H9 (cell line): ENCODE results near the gene IFRD2. TPM values are rescaled to one million over a fixed set of nuclear protein-coding genes. Genes with fewer than 3 reads are reported as not detected.

Source experiments
- DNase-seq: peaks from one replicate; pipeline ENCODE4 v3.0.0-alpha.2; 2017
- H2AFZ ChIP-seq: one replicate; pipeline ENCODE4 v1.6.1; 2013; ENCODE audit warnings: mild to moderate bottlenecking, low read length, control low read depth, moderate library complexity
- H2AK5ac ChIP-seq: 2 replicates; pipeline ENCODE4 v1.6.1; 2013; ENCODE audit warnings: low read length, control low read depth, mixed read lengths; ENCODE audit not compliant: insufficient read length
- H2BK120ac ChIP-seq: one replicate; pipeline ENCODE4 v1.6.1; 2013; ENCODE audit warnings: low read depth, mild to moderate bottlenecking, low read length, control low read depth, inconsistent platforms; ENCODE audit not compliant: poor library complexity, severe bottlenecking
- H2BK12ac ChIP-seq: 2 replicates; pipeline ENCODE4 v1.6.1; 2013; ENCODE audit warnings: low read length, control low read depth, mixed read lengths, low read depth; ENCODE audit not compliant: insufficient read length
- H2BK15ac ChIP-seq: 2 replicates; pipeline ENCODE4 v1.6.1; 2013; ENCODE audit warnings: low read depth, low read length, control low read depth
- H2BK20ac ChIP-seq: one replicate; pipeline ENCODE4 v1.6.1; 2013; ENCODE audit warnings: low read depth, mild to moderate bottlenecking, low read length, control low read depth, inconsistent platforms; ENCODE audit not compliant: poor library complexity, severe bottlenecking
- H2BK5ac ChIP-seq: 2 replicates; pipeline ENCODE4 v1.6.1; 2013; ENCODE audit warnings: low read length, control low read depth, mixed read lengths; ENCODE audit not compliant: insufficient read length
- H3K14ac ChIP-seq: 2 replicates; pipeline ENCODE4 v1.6.1; 2013; ENCODE audit warnings: low read length, control low read depth; ENCODE audit not compliant: insufficient read depth
- H3K18ac ChIP-seq: 2 replicates; pipeline ENCODE4 v1.6.1; 2013; ENCODE audit warnings: low read depth, mild to moderate bottlenecking, mixed read lengths, low read length, control low read depth; ENCODE audit not compliant: insufficient read length
- H3K23ac ChIP-seq: 2 replicates; pipeline ENCODE4 v1.6.1; 2013; ENCODE audit warnings: low read length, control low read depth, mixed read lengths, low read depth; ENCODE audit not compliant: insufficient read length
- H3K23me2 ChIP-seq: 2 replicates; pipeline ENCODE4 v1.6.1; 2013; ENCODE audit warnings: low read depth, mild to moderate bottlenecking, mixed read lengths, low read length, control low read depth; ENCODE audit not compliant: insufficient read length, poor library complexity, severe bottlenecking
- H3K27ac ChIP-seq: 2 replicates; pipeline ENCODE4 v1.5.1; 2013; ENCODE audit warnings: low read length, control low read depth, mixed read lengths, low read depth; ENCODE audit not compliant: insufficient read length
- H3K27me3 ChIP-seq: 2 replicates; pipeline ENCODE4 v1.6.1; 2013; ENCODE audit warnings: low read length, control low read depth, inconsistent platforms; ENCODE audit not compliant: insufficient read depth
- H3K4ac ChIP-seq: 2 replicates; pipeline ENCODE4 v1.6.1; 2013; ENCODE audit warnings: low read depth, mild to moderate bottlenecking, control low read depth, inconsistent platforms, low read length, moderate library complexity
- H3K4me1 ChIP-seq: 2 replicates; pipeline ENCODE4 v1.6.1; 2013; ENCODE audit warnings: low read length, control low read depth, inconsistent platforms; ENCODE audit not compliant: insufficient read depth
- H3K4me2 ChIP-seq: 2 replicates; pipeline ENCODE4 v1.6.1; 2013; ENCODE audit warnings: low read length, control low read depth, mixed read lengths; ENCODE audit not compliant: insufficient read length, insufficient read depth
- H3K56ac ChIP-seq: 2 replicates; pipeline ENCODE4 v1.6.1; 2013; ENCODE audit warnings: low read depth, mild to moderate bottlenecking, mixed read lengths, low read length, control low read depth; ENCODE audit not compliant: insufficient read length
- H3K79me1 ChIP-seq: 2 replicates; pipeline ENCODE4 v1.6.1; 2013; ENCODE audit warnings: low read depth, mild to moderate bottlenecking, moderate library complexity, low read length, control low read depth, inconsistent platforms; ENCODE audit not compliant: insufficient read depth, poor library complexity, severe bottlenecking
- H3K79me2 ChIP-seq: 2 replicates; pipeline ENCODE4 v1.6.1; 2013; ENCODE audit warnings: low read length, control low read depth, inconsistent platforms; ENCODE audit not compliant: insufficient read depth
- H3K9ac ChIP-seq: 2 replicates; pipeline ENCODE4 v1.6.1; 2013; ENCODE audit warnings: low read length, control low read depth, mixed read lengths; ENCODE audit not compliant: insufficient read length; ENCODE audit errors: extremely low read depth
- H3K9me3 ChIP-seq: one replicate; pipeline ENCODE4 v1.6.1; 2013; ENCODE audit warnings: low read depth, low read length, inconsistent platforms; ENCODE audit not compliant: control insufficient read depth
- H3T11ph ChIP-seq: one replicate; pipeline ENCODE4 v1.6.1; 2013; ENCODE audit warnings: mild to moderate bottlenecking, low read length, control low read depth, inconsistent platforms
- H4K20me1 ChIP-seq: one replicate; pipeline ENCODE4 v1.6.1; 2013; ENCODE audit not compliant: control insufficient read depth, insufficient read length, insufficient read depth
- H4K5ac ChIP-seq: 2 replicates; pipeline ENCODE4 v1.6.1; 2013; ENCODE audit warnings: low read depth, mild to moderate bottlenecking, mixed read lengths, low read length, control low read depth; ENCODE audit not compliant: insufficient read length
- H4K8ac ChIP-seq: replicated peaks from 2 replicates; pipeline ENCODE4 v1.6.1; 2013; ENCODE audit warnings: low read length, control low read depth, mixed read lengths, low read depth; ENCODE audit not compliant: insufficient read length
- H4K91ac ChIP-seq: 2 replicates; pipeline ENCODE4 v1.6.1; 2013; ENCODE audit warnings: low read depth, mild to moderate bottlenecking, moderate library complexity, mixed read lengths, low read length, control low read depth; ENCODE audit not compliant: insufficient read length
- H3K27ac Mint-ChIP-seq, 3 experiments: 2 replicates in 2 of 3; 3 replicates in 1 of 3; pipeline ENCODE4 v1.8.0; 2020 to 2021; ENCODE audit warnings: mixed read lengths in 3 of 3, mild to moderate bottlenecking in 1 of 3, moderate library complexity in 1 of 3
- H3K27me3 Mint-ChIP-seq: 2 replicates; pipeline ENCODE4 v1.8.0; 2021; ENCODE audit warnings: low read depth, mild to moderate bottlenecking, moderate library complexity, mixed read lengths
- H3K36me3 Mint-ChIP-seq, 3 experiments: 2 replicates in 2 of 3; 3 replicates in 1 of 3; pipeline ENCODE4 v1.8.0; 2020 to 2021; ENCODE audit warnings: low read depth in 3 of 3, mixed read lengths in 3 of 3; ENCODE audit not compliant: insufficient read depth in 1 of 3
- H3K4me1 Mint-ChIP-seq, 2 experiments: 2 replicates each; pipeline ENCODE4 v1.8.0; 2020; ENCODE audit warnings: mixed read lengths in 2 of 2
- H3K4me3 Mint-ChIP-seq, 2 experiments: 2 replicates in 1 of 2; 3 replicates in 1 of 2; pipeline ENCODE4 v1.8.0; 2020 to 2021; ENCODE audit warnings: mild to moderate bottlenecking in 2 of 2, mixed read lengths in 2 of 2, moderate library complexity in 1 of 2
- H3K9me3 Mint-ChIP-seq, 2 experiments: 2 replicates in 1 of 2; 3 replicates in 1 of 2; pipeline ENCODE4 v1.8.0; 2020; ENCODE audit warnings: mild to moderate bottlenecking in 2 of 2, mixed read lengths in 2 of 2, moderate library complexity in 1 of 2
- CTCF ChIP-seq: fragments of 200-600 bp; sonication (generic); conservative IDR thresholded peaks from 3 replicates; pipeline ENCODE4 v1.8.0; 2021; ENCODE audit warnings: antibody characterized with exemption, mild to moderate bottlenecking
- WGBS: extraction: QIAGEN DNeasy Blood & Tissue Kit; methylation state at CpG from one replicate; pipeline ENCODE4 v1.1.7; 2013; ENCODE audit warnings: missing lambda C conversion rate, low lambda C conversion rate, mixed read lengths; ENCODE audit not compliant: insufficient read length; ENCODE audit errors: extremely low coverage; 5-methylcytosine and 5-hydroxymethylcytosine counted together
- total RNA-seq: library from RNA; stranded (reverse); gene quantifications from 2 replicates; pipeline ENCODE4 v1.2.1, GENCODE V29; 2021

The IFRD2 gene
- total RNA-seq, 1 experiment from 2014 or later: 109 TPM

- no peak overlapping the region for H2AK5ac ChIP-seq
- H3K14ac ChIP-seq: peak overlapping the region; percentile 44; the same call in 1 of the 2 replicates
- H4K5ac ChIP-seq: no peak overlapping the region
- no peak overlapping the region for H3K56ac ChIP-seq
- H3K79me2 ChIP-seq: no peaks in the 10 kb centered on the region
- no peaks in the 10 kb centered on the region for H3K9me3 Mint-ChIP-seq
- no peaks in the 10 kb centered on the region for H3K27me3 ChIP-seq
- H3K4me1 ChIP-seq: peaks cover 5% of the 10 kb centered on the region; the same call in 1 of the 2 replicates
- no peak overlapping the region for H3K9ac ChIP-seq
- H2BK15ac ChIP-seq: no peak overlapping the region
- H4K8ac ChIP-seq: no peak overlapping the region
- H3K4me2 ChIP-seq: no peak overlapping the region
- no peak overlapping the region for H3K4ac ChIP-seq
- H2BK120ac ChIP-seq: no peak overlapping the region
- H2BK12ac ChIP-seq: no peak overlapping the region
- H3K36me3 Mint-ChIP-seq: no peaks in the 10 kb centered on the region
- no peak overlapping the region for H2BK5ac ChIP-seq
- TF ChIP-seq CTCF: no peak
- peaks cover 48 to 67% of the 10 kb centered on the region in 2 experiments for H3K4me1 Mint-ChIP-seq
- no peak overlapping the region for H3K27ac ChIP-seq
- no peak overlapping the region for H3K23ac ChIP-seq
- no peaks in the 10 kb centered on the region for H3K23me2 ChIP-seq
- H3T11ph ChIP-seq: no peak overlapping the region
- H3K27me3 Mint-ChIP-seq: peaks cover 5% of the 10 kb centered on the region
- no peaks in the 10 kb centered on the region for H3K9me3 ChIP-seq
- no peak overlapping the region for H2BK20ac ChIP-seq
- DNase-seq: no peak
- no peak overlapping the region for H2AFZ ChIP-seq
- H4K91ac ChIP-seq: no peak overlapping the region
- H3K27ac Mint-ChIP-seq: no peak overlapping the region; a peak in 1 of 7 replicates
- peak overlapping the region in 1 of 2 experiments; percentile 38; a peak in 2 of 5 replicates for H3K4me3 Mint-ChIP-seq
- no peaks in the 10 kb centered on the region for H3K79me1 ChIP-seq
- WGBS: no CpG with 5 or more reads among the region's 22 CpGs
- no peaks in the 10 kb centered on the region for H4K20me1 ChIP-seq
- peak overlapping the region; percentile 9 for H3K18ac ChIP-seq
These were observed 24.8 kb downstream of the IFRD2 start for GRCh38 chr3:50267280-50267913.
